Prostate gland (tissue), 2 donors: ENCODE data around the gene ANKMY1. TPM values are rescaled to one million over a fixed set of nuclear protein-coding genes. Genes with fewer than 3 reads are reported as not detected.

ENCODE experiments used
- DNase-seq: peaks from one replicate; pipeline ENCODE4 v3.0.0-alpha.2; 2019; ENCODE audit warnings: low spot score
- H3K27ac ChIP-seq, 2 donors: fragments of 200-600 bp; sonication (generic); 2 replicates each; pipeline ENCODE4 v1.5.1; 2017 to 2019
- H3K27me3 ChIP-seq: fragments of 200-600 bp; sonication (generic); replicated peaks from 2 replicates; pipeline ENCODE4 v1.5.1; 2019; ENCODE audit not compliant: insufficient read depth
- H3K36me3 ChIP-seq, 2 donors: fragments of 200-600 bp; sonication (generic); 1 replicate in 1 of 2; 2 replicates in 1 of 2; pipeline versions ENCODE4 v1.5.1 to v1.8.1; 2017 to 2019
- H3K4me1 ChIP-seq: fragments of 200-600 bp; sonication (generic); replicated peaks from 2 replicates; pipeline ENCODE4 v1.5.1; 2019
- H3K4me3 ChIP-seq, 2 donors: fragments of 200-600 bp; sonication (generic); 2 replicates each; pipeline ENCODE4 v1.5.1; 2017 to 2019
- H3K9me3 ChIP-seq: fragments of 200-600 bp; sonication (generic); 2 replicates; pipeline ENCODE4 v1.5.1; 2017
- CTCF ChIP-seq, 4 experiments: fragments of 200-600 bp in 2 of 4; fragments of 450-650 bp in 2 of 4; sonication (generic) in 2 of 4; IDR thresholded peaks; 1 replicate in 3 of 4; 2 replicates in 1 of 4; pipeline ENCODE4 v1.5.1; 2016 to 2019; ENCODE audit warnings: antibody characterized with exemption in 4 of 4, mild to moderate bottlenecking in 2 of 4, moderate library complexity in 2 of 4
- POLR2A ChIP-seq: fragments of 450-650 bp; IDR thresholded peaks from one replicate; pipeline ENCODE4 v1.6.1; 2016; ENCODE audit warnings: antibody characterized with exemption, mild to moderate bottlenecking
- POLR2AphosphoS5 ChIP-seq: sonication (generic); formaldehyde crosslinking; IDR thresholded peaks from one replicate; pipeline ENCODE4 v1.6.1; 2017; ENCODE audit warnings: antibody characterized with exemption
- WGBS: methylation state at CpG from one replicate; pipeline ENCODE4 v1.1.5; 2018; 5-methylcytosine and 5-hydroxymethylcytosine counted together
- intact Hi-C: fragments of 100-400 bp; cut with DNase I; formaldehyde crosslinking; loops from one replicate; pipeline ENCODE4 v1.14.2; 2022
- total RNA-seq, 2 donors: library from RNA; depleted of rRNA; stranded (reverse); fragments of >200 nt; gene quantifications; one replicate each; pipeline ENCODE4 v1.1.0, GENCODE V29; 2016

ANKMY1 gene
- total RNA-seq, 2 donors from 2014 or later, result 22.7 to 31.4 TPM

GRCh38 chr2:240438810-240439697 lies 118.7 kb downstream of the ANKMY1 start:
- H3K27me3 ChIP-seq, result no peaks in the 10 kb centered on the region
- WGBS, result 61% methylated on average over 25 of the region's 25 CpGs
- H3K27ac ChIP-seq, result peak overlapping the region in 1 of 2 donors; percentile 38
- TF ChIP-seq POLR2AphosphoS5 (no peak), POLR2A (peak; percentile 25), CTCF (IDR thresholded peaks at IDR 0.05) (no peak)
- intact Hi-C loops, result loop anchor here (1.0 to 2.0 kb wide), 2 partner anchors 140 to 206 kb away; no protein-coding TSS in a partner anchor
- no peak for DNase-seq
- H3K4me1 ChIP-seq, result peaks cover 23% of the 10 kb centered on the region
- no peaks in the 10 kb centered on the region for H3K36me3 ChIP-seq
- no peaks in the 10 kb centered on the region for H3K9me3 ChIP-seq
- H3K4me3 ChIP-seq, result no peak overlapping the region

- peak; percentile 66 for DNase-seq
- Histone ChIP-seq H3K27ac (peak overlapping the region; percentile 4 to 38), H3K4me3 (no peak overlapping the region), H3K4me1 (peaks cover 23% of the 10 kb centered on the region), H3K27me3 (no peaks in the 10 kb centered on the region), H3K36me3 (no peaks in the 10 kb centered on the region), H3K9me3 (no peaks in the 10 kb centered on the region)
- TF ChIP-seq CTCF (IDR thresholded peaks at IDR 0.05) (peak; percentile 89 to 97 (median 93)), POLR2AphosphoS5 (peak; percentile 68), POLR2A (peak; percentile 24)
- WGBS, result 18% methylated on average over 24 of the region's 24 CpGs
- intact Hi-C loops, result loop anchor here (1.0 to 2.0 kb wide), 2 partner anchors 139 to 205 kb away; no protein-coding TSS in a partner anchor
Observed at GRCh38 chr2:240437861-240438809, 119.7 kb downstream of the ANKMY1 start.

GRCh38 chr2:240437551-240437860 lies 120.3 kb downstream of the ANKMY1 start:
- no peak overlapping the region for H3K4me3 ChIP-seq
- no peaks in the 10 kb centered on the region for H3K27me3 ChIP-seq
- 47% methylated on average over 2 of the region's 2 CpGs for WGBS
- H3K36me3 ChIP-seq, result no peaks in the 10 kb centered on the region
- H3K27ac ChIP-seq, result peak overlapping the region in 1 of 2 donors; percentile 4
- TF ChIP-seq POLR2AphosphoS5 (no peak), POLR2A (no peak), CTCF (IDR thresholded peaks at IDR 0.05) (no peak)
- intact Hi-C loops, result no loop called here
- peaks cover 23% of the 10 kb centered on the region for H3K4me1 ChIP-seq
- no peaks in the 10 kb centered on the region for H3K9me3 ChIP-seq
- no peak for DNase-seq

GRCh38 chr2:240436683-240437550 lies 120.9 kb downstream of the ANKMY1 start:
- Histone ChIP-seq H3K4me1 (peaks cover 23% of the 10 kb centered on the region), H3K9me3 (no peaks in the 10 kb centered on the region), H3K36me3 (no peaks in the 10 kb centered on the region), H3K27me3 (no peaks in the 10 kb centered on the region), H3K4me3 (peak overlapping the region; percentile 70 to 76), H3K27ac (peak overlapping the region; percentile 82 to 95)
- no peak for DNase-seq
- TF ChIP-seq POLR2AphosphoS5 (no peak), POLR2A (no peak), CTCF (IDR thresholded peaks at IDR 0.05) (no peak)
- intact Hi-C loops, result no loop called here
- 15% methylated on average over 41 of the region's 45 CpGs for WGBS
